Left colon (tissue), 2 donors: Measurements from ENCODE around the gene KLF6. TPM values are rescaled to one million over a fixed set of nuclear protein-coding genes. Genes with fewer than 3 reads are reported as not detected.
A peak's percentile ranks its signal among the peaks of the same experiment; 100 is the strongest.

Experiments
- ATAC-seq: fragments of 200-7000 bp; cut with Tn5 transposase; one replicate; pipeline ENCODE4 v1.9.1; 2020; ENCODE audit warnings: mild to moderate bottlenecking, moderate library complexity
- DNase-seq, 2 donors: peaks; one replicate each; pipeline ENCODE4 v3.0.0-alpha.2; 2020
- intact Hi-C, 2 donors: fragments of 100-400 bp; cut with DNase I in 1 of 2; cut with micrococcal nuclease in 1 of 2; formaldehyde crosslinking; loops; one replicate each; pipeline versions ENCODE4 v1.11.2 to v1.14.0; 2022; cut with DNase I, micrococcal nuclease
- total RNA-seq, 2 donors: library from RNA; stranded (reverse); fragmentation: NEBNext Ultra II Directional; extraction: Animal tissue kit (Norgen Biotek cat#: 25700); gene quantifications; one replicate each; pipeline ENCODE4 v1.2.1, GENCODE V29; 2021
- donor health status: DM: no; HTN: no; CAD: no.
- donor health status: DM: yes; HTN: yes; CAD: no.

KLF6 gene
- total RNA-seq, 2 donors from 2014 or later: 359 to 434 TPM

- intact Hi-C loops: no loop called here
- DNase-seq: no peak
- ATAC-seq: no peak
Observed at GRCh38 chr10:3813986-3814837, 29.2 kb upstream of the KLF6 start.

- ATAC-seq (no peak), DNase-seq (no peak)
- intact Hi-C loops: no loop called here
Observed at GRCh38 chr10:3813267-3813666, 28.3 kb upstream of the KLF6 start.

GRCh38 chr10:3812141-3812540, 27.1 kb upstream of the KLF6 start:
- intact Hi-C loops: no loop called here
- DNase-seq (no peak), ATAC-seq (no peak)

- DNase-seq (peak in 1 of 2 donors; percentile 66), ATAC-seq (peak; percentile 28)
- intact Hi-C loops: no loop called here
Observed at GRCh38 chr10:3811291-3811870, 26.4 kb upstream of the KLF6 start.

GRCh38 chr10:3808689-3809199, 23.7 kb upstream of the KLF6 start:
- DNase-seq (no peak), ATAC-seq (no peak)
- intact Hi-C loops: no loop called here

GRCh38 chr10:3807928-3808496, 23.0 kb upstream of the KLF6 start:
- DNase-seq: no peak
- intact Hi-C loops: no loop called here
- no peak for ATAC-seq

- no peak for ATAC-seq
- intact Hi-C loops: no loop called here
- no peak for DNase-seq
Observed at GRCh38 chr10:3807211-3807927, 22.4 kb upstream of the KLF6 start.

GRCh38 chr10:3806603-3807002, 21.6 kb upstream of the KLF6 start:
- intact Hi-C loops: no loop called here
- ATAC-seq (peak; percentile 67), DNase-seq (peak; percentile 74 to 87)

GRCh38 chr10:3805791-3806461, 20.9 kb upstream of the KLF6 start:
- ATAC-seq: peak; percentile 2
- no peak for DNase-seq
- intact Hi-C loops: no loop called here

- ATAC-seq: no peak
- intact Hi-C loops: no loop called here
- DNase-seq: no peak
Observed at GRCh38 chr10:3805201-3805790, 20.3 kb upstream of the KLF6 start.

GRCh38 chr10:3803927-3804741, 19.1 kb upstream of the KLF6 start:
- no peak for ATAC-seq
- DNase-seq: no peak
- intact Hi-C loops: no loop called here

- DNase-seq (no peak), ATAC-seq (no peak)
- intact Hi-C loops: no loop called here
Observed at GRCh38 chr10:3803295-3803926, 18.4 kb upstream of the KLF6 start.

- ATAC-seq (no peak), DNase-seq (no peak)
- intact Hi-C loops: no loop called here
Observed at GRCh38 chr10:3802526-3803265, 17.7 kb upstream of the KLF6 start.

- intact Hi-C loops: no loop called here
- DNase-seq: no peak
- ATAC-seq: no peak
Observed at GRCh38 chr10:3801558-3802192, 16.7 kb upstream of the KLF6 start.

- intact Hi-C loops: no loop called here
- DNase-seq (no peak), ATAC-seq (no peak)
Observed at GRCh38 chr10:3800586-3800985, 15.6 kb upstream of the KLF6 start.

GRCh38 chr10:3797750-3798149, 12.7 kb upstream of the KLF6 start:
- no peak for DNase-seq
- intact Hi-C loops: no loop called here
- ATAC-seq: no peak
